ENCODE results near the gene LOXHD1.

The LOXHD1 gene

GRCh38 chr18:46672062-46672970, 15.3 kb upstream of the LOXHD1 start:
- DNase-seq (ENCODE audit: low spot score) = no peak

DNA sequence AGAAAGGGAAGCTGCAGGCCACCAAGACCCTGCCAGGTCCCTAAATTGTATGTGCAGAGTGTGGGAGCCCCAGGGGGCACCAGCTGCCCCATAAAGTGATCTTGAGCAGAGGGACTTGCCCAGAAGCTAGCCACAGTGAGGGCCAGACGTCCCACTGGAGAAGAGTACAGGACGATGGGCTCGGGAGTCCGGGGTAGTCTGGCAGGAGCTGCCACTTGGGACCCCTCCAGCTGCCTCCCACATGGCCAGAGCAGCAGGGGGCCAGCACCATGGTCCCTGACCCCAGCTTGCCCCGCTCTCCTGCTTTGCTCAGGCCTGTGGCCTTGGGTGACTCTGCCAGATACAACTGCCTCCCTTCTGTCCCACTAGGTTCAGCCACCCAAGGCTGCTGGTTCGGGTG, 11.7 kb upstream of the LOXHD1 start:
- DNase-seq (ENCODE audit: low spot score) = no peak

DNA sequence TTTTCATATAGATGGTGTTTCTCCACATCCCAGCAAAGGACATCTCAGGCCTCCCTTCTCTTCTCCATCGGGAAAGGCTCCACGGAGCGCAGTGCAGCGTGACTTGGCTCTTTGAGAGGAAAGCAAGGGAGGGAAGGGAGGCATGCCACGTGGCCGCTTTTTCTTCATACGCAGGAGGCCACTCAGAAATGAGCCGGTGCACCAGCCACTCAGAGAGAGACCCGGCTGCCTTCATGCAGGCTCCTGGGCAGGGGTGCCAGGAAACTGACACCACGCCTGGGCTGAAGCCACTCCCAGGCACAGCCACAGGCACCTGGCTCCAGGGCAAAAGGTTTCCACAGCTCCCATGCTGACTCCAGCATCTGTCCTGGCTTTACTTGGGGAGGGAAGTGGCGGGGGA, 11.1 kb upstream of the LOXHD1 start:
- DNase-seq (ENCODE audit: low spot score) = no peak

- DNase-seq (ENCODE audit: low spot score) = no peak
Measured at GRCh38 chr18:46663539-46663938, 6.5 kb upstream of the LOXHD1 start.

GRCh38 chr18:46660957-46661749, 4.1 kb upstream of the LOXHD1 start:
- peak; percentile 10 for DNase-seq (ENCODE audit: low spot score)

- no peak for DNase-seq (ENCODE audit: low spot score)
Measured at GRCh38 chr18:46659484-46659883, 2.5 kb upstream of the LOXHD1 start.

DNA sequence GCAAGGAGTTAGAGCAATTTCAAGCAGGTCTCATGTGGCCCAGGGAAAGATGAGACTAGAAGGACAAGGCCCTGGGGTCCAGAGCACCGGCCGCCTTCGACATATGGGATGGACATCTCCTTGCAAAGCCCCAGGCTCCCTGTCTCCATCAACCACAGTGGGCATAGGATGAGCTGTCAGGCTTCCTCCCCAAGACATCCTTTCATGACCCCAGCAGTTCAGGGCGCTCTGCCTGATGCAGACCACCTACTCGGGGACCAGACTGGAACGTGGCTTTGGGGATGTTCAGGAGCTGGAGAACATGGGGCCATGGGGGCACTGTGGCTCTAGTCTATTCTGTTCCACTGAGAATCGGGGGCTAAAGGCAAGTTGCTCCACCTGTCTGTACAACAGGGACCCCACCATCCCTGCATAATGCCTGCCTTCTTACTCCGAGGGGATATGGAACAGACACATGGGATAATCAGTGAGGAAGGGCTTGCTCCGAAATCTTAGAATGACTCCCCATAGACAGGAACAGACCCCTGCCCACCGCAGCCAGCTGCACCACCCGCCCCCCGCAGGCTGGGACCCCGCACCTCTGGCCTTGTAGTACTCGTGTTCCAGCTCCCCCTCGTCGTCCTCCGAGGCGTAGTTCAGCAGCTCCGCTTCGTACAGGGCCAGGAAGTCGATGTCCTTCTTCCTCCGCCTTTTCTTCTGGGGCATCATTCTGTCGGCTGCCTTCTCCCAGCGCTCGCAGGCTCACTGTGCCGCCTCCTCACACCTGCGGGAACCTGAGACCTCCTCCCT, 500 bp downstream of the LOXHD1 start:
- no peak for DNase-seq (ENCODE audit: low spot score)

GRCh38 chr18:46652372-46652771, 4.6 kb downstream of the LOXHD1 start:
- DNase-seq (ENCODE audit: low spot score) = no peak

GRCh38 chr18:46650681-46651080, 6.3 kb downstream of the LOXHD1 start:
- DNase-seq (ENCODE audit: low spot score) = no peak

- DNase-seq (ENCODE audit: low spot score) = no peak
Measured at GRCh38 chr18:46649071-46649862, 7.8 kb downstream of the LOXHD1 start.

- DNase-seq (ENCODE audit: low spot score) = no peak
Measured at GRCh38 chr18:46646468-46646867, 10.6 kb downstream of the LOXHD1 start.

GRCh38 chr18:46642561-46642960, 14.5 kb downstream of the LOXHD1 start:
- DNase-seq (ENCODE audit: low spot score) = no peak

DNA sequence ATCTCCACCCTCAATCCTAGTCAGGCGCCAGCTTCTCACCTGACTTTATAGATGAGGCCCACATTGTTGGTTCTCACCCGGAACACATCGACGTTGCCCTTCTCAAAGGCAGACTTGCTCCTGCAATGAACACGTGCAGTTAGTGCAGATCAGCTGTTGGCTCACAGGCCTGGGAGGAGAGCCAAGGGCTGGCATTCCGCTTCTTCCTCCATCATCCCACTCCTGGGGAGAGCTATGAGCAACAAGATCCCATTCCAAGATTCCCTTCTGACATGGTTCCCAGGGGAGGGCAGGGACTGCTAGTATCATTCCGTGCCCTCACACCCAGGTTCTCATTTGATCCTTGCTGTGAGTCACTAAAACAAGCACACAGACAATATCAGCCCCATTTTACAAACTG, 15.1 kb downstream of the LOXHD1 start:
- DNase-seq (ENCODE audit: low spot score) = no peak

GRCh38 chr18:46639386-46639785, 17.6 kb downstream of the LOXHD1 start:
- DNase-seq (ENCODE audit: low spot score) = no peak

GRCh38 chr18:46636040-46636630, 20.9 kb downstream of the LOXHD1 start:
- no peak for DNase-seq (ENCODE audit: low spot score)

- DNase-seq (ENCODE audit: low spot score) = peak; percentile 91
Measured at GRCh38 chr18:46632401-46633071, 24.5 kb downstream of the LOXHD1 start.

GRCh38 chr18:46630991-46631390, 26.0 kb downstream of the LOXHD1 start:
- no peak for DNase-seq (ENCODE audit: low spot score)

- DNase-seq (ENCODE audit: low spot score) = peak; percentile 63
Measured at GRCh38 chr18:46630160-46630559, 26.9 kb downstream of the LOXHD1 start.

DNA sequence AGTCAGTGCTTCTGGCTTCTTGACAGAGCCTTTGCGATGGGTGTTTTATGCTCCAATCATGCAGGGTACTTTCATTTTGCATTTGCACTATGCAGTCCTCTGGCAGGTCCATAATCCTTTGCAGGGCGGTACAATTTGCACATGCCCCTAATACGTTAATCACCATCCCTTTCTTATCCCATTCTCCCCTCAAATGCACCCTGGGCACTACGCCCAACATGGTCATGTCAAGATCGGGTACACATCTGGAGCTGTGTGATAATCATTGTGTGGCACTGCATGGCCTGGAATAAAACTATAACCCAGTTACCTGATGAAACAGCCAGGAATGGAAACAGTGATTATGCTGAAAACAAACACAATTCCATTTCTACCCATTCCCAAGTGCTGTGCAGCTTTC, 27.7 kb downstream of the LOXHD1 start:
- no peak for DNase-seq (ENCODE audit: low spot score)

GRCh38 chr18:46628206-46628605, 28.8 kb downstream of the LOXHD1 start:
- DNase-seq (ENCODE audit: low spot score) = no peak

GRCh38 chr18:46627136-46627535, 29.9 kb downstream of the LOXHD1 start:
- DNase-seq (ENCODE audit: low spot score) = no peak

Measured in kidney tubule cell (primary cell).